ENCODE measurements around the gene HAAO.

- no peak for TF ChIP-seq CTCF (IDR thresholded peaks at IDR 0.05)
- no peak for TF ChIP-seq POLR2A (IDR thresholded peaks at IDR 0.05)
Observed at GRCh38 chr2:42823744-42824453, 31.5 kb upstream of the HAAO start.
